ENCODE results near the gene LBHD2.
"Not testable (repeated sequence)": the region's sequence is repeated elsewhere in the genome, so short reads cannot be mapped to it uniquely, and the experiment has no call there.

The LBHD2 gene

DNA sequence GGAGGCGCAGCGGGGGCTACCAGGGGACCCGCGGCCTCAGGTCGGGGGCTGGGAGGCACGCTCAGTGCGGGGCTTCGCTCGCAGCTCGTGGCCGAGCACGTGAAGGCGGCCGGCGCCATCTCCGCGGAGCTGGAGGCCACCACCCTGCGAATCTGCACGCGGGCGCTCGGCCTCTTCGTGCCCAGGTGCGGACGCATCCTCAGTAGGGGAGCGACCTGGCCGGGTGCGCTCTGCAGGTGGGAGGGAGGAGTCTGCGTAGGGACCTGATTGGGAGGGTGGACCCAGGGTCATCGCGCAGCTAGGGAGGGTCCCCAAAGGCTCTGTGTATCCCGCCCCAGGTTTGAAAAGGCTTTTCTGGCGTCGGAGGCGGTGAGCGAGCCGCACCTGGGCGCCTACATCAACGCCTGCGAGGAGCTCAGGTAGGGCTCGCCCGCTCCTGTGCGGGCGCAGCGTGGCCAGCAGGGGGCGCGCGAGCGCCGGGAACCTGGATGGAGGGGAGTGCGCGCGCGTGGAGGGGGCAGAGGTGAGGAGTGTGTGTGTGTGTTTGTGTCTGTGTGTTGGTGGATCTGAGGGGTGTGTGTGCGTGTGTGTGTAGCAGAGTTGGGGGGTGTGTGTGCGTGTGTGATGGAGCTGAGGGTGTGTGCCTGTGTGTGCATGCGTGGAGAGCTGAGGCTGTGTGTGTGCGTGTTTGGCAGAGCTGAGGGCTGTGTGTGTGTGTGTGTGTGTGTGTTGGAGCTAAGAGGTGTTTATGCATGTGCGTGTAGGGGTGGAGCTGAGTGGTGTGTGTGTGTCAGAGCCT, 20.8 kb downstream of the LBHD2 start:
- peak; percentile 47 to 50 for DNase-seq (ENCODE audit: low read depth in 2 of 2)

GRCh38 chr14:103105580-103106150, 21.7 kb downstream of the LBHD2 start:
- no peak for DNase-seq (ENCODE audit: low read depth in 2 of 2)

- no peak for DNase-seq (ENCODE audit: low read depth in 2 of 2)
Observed at GRCh38 chr14:103107455-103107854, 23.4 kb downstream of the LBHD2 start.

DNA sequence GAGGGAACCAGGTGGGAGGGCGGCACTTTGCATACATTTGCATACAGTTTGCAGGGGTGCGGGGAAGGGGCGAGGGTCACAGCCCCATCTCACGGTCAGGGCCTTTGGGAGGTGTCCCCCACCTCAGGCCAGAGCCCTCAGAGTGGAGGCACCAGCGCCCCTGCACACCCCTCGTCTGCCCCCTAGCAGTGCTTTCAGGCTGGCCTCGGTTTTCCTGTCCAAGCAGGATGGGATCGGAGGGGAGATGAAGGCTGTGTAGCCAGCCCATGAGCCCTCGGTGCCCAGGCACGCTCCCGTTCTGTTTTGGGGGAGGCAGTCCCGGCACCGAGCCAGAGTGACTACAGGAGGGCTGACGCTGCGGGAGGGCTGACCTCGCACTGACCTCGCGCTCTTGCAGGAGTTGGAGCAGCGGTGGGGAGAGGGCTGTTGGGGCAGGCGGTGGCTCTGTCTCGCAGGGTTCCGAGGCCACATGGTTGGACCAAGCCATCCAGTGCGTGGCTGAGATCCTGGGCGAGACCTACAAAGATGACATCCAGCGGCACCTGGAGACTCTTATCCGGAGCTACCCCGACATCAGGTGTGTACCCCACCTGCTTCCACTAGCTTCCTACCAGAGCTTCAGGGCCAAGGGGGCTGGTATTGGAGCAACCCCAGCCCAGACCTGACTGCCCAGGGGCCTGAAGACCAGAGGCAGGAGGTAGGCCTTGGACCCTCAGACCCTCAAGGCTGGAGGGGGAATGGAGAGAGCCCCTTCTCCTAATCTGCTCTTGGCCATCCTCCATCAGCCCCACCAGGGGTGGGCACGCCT, 24.1 kb downstream of the LBHD2 start:
- no peak for DNase-seq (ENCODE audit: low read depth in 2 of 2)

DNA sequence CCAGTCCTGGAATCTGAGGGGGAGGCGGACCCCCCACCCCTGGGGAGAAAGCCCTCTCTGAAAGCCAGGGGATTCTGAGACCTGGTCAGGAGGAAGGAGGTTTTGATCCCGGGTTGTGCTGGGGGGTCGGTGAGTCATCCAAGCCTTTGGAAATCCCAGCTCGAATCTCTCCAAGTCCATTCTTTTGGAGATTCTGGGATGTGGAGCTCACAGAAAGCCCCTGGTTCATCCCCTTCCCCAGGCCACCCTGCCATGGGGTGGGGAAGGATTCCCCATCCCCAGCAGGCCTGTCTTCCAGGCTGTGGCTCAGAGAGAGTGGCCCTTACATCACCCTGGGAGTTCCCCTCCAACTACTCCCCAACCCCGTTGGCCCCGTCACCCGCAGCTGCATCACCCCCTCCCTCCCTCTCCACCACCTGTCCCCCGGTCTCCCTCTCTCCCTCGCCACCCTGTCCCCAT, 24.8 kb downstream of the LBHD2 start:
- no peak for DNase-seq (ENCODE audit: low read depth in 2 of 2)

DNA sequence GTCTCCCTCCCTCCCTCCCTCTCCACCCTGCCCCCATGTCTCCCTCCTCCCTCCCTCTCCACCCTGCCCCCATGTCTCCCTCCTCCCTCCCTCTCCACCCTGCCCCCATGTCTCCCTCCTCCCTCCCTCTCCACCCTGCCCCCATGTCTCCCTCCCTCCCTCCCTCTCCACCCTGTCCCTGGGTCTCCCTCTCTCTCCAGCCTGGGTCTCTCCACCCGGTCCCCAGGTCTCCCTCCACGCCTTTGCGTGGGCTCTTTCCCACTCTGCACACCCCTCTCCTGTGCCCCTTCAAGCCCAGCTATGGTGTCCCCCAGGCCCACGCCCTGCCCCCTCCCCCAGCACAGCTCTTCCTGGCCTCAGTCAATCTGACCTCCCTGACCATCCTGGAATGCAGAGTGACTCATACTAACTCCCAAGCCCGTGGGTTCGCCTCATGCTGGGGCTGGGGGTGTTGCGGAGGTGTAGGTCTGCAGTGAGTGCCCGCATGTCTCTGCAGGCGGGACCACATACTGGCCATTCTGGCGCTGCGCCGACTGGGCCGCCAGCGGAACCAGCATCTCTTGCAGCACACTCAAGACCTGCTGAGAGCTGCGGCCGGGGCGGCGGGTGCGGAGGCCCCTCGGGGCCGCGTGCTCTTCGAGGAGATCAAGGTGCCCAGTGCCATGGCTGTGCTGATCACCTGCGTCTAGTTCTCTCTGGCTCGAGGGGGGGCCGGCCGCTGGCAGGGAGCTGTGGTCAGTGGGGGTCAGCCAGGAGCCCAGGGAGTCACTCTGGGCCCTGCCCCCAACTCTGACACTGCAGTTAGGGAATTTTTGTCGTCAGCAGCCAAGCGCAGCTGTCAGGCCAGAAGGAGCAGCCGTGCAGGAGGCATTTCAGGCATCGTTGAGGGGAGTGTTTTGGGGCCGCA, 25.8 kb downstream of the LBHD2 start:
- no peak for DNase-seq (ENCODE audit: low read depth in 2 of 2)

- no peak for DNase-seq (ENCODE audit: low read depth in 2 of 2)
Observed at GRCh38 chr14:103110681-103111231, 26.7 kb downstream of the LBHD2 start.

GRCh38 chr14:103111232-103111868, 27.3 kb downstream of the LBHD2 start:
- DNase-seq (ENCODE audit: low read depth in 2 of 2), result no peak

DNA sequence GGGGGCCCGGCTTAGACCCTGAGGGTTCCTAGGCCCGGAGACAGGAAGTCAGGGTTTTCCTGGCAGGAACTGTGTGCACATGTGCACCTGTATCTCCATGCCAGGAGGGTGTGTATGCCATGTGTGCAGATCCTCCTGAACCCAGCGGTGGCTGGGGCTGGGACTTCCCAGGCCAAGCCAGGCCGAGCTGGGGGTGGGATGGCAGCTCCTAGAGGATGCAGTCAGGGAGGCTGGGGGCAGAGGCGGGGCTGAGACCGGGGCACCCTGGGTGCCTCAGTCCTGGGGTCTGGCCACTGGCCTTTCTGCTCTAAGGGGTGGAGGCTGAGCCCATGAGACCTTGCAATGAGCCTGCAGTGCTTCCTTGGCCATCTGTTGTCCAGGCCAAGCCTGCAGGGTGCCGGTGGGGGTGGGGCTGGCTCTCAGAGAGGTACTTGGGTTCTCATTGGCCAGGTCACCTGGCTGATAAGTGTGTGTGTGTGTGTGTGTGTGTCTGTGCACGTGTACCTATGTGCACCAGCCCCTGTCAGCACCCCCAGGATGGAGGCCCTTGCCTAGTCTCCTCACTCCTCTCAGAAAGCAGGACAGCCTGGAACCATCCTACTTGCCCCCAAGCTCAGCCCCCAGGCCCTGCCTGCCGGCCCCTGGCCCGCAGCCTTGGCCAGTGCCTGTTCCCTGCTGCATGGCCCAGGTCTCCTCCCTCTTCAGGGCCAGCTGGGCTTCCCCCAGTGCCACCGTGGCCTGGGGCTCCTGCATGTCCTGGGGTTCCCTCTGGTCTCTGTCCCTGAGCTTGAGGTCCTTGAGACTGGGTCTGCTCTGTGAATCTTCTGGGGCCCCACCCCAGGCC, 28.6 kb downstream of the LBHD2 start:
- DNase-seq (ENCODE audit: low read depth in 2 of 2), result no peak

DNA sequence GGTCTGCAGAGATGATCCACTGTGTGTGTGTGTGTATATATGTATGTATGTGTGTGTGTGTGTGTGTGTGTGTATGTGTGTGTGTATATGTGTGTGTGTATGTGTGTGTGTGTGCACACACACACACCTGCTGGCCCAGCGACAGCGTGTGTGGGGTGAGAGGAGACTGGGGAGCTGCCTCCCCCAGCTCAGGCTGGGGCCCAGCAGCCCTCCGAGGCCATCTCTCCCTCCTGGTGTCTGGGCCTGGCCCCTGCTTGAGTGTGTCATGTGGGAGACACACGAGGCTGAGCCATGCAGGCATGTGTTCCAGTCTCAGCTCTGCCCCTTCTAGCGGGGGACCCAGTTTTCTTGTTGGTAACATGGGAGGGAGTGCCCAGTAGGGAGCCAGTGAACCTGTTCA, 29.3 kb downstream of the LBHD2 start:
- no peak for DNase-seq (ENCODE audit: low read depth in 2 of 2)

GRCh38 chr14:103113774-103114173, 29.8 kb downstream of the LBHD2 start:
- no peak for DNase-seq (ENCODE audit: low read depth in 2 of 2)

DNA sequence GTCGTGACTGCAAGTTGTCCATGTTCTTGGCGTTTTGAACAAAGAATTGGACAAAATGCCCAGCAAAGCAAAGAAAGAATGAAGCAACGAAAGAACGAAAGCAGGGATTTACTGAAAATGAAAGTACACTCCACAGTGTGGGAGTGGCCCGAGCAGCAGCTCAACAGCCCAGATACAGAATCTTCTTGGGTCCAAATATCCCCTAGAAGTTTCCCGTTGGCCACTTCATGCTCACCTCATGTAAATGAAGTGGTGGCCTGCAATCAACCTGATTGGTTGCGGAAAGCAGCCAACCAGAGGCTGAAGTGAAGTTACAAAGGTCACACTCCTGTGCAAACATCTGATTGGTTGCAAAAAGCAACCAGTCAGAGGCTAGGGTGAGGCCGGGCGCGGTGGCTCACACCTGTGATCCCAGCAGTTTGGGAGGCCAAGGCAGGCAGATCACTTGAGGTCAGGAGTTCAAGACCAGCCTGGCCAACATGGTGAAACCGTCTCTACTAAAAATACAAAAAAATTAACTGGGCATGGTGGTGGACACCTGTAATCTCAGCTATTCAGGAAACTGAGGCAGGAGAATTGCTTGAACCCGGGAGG, 31.2 kb downstream of the LBHD2 start:
- not testable (repeated sequence) for DNase-seq (ENCODE audit: low read depth in 2 of 2)

DNA sequence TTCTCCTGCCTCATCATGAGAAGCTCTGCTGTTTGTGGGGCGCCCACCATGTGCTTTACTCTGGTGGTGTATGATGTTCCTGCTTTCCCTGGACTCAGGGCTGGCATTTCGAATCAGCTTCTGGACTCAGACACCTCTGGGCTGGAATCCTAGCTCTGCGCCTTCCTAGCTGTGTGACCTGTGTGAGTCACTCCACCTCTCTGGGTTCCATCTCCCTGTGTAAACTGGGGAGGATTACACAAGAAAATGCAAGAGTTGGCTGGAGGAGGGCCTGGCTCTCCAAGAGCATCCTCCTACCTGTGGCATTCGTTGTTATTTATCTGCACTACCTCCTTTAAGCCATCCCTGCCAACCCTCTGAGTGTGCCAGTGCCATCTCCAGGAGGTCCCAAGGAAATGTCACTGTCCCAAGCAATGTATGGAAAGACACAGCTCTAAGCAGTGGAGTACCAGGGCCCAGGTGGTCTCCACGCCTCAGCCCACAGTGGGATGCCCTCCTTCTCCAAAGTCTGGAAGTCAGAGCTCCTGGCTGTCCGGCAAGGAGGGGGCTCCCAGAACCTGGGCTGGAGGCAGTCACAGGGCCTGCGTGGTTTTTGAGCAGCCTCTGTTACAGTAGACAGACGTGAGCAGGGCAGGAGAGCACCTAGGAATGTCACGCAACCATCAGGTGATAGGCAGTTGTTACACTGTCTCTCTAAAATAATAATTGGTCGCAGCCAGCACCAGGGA, 32.0 kb downstream of the LBHD2 start:
- DNase-seq (ENCODE audit: low read depth in 2 of 2), result no peak

- no peak for DNase-seq (ENCODE audit: low read depth in 2 of 2)
Observed at GRCh38 chr14:103116636-103117035, 32.6 kb downstream of the LBHD2 start.

GRCh38 chr14:103117499-103117898, 33.5 kb downstream of the LBHD2 start:
- DNase-seq (ENCODE audit: low read depth in 2 of 2), result not testable (repeated sequence)

DNA sequence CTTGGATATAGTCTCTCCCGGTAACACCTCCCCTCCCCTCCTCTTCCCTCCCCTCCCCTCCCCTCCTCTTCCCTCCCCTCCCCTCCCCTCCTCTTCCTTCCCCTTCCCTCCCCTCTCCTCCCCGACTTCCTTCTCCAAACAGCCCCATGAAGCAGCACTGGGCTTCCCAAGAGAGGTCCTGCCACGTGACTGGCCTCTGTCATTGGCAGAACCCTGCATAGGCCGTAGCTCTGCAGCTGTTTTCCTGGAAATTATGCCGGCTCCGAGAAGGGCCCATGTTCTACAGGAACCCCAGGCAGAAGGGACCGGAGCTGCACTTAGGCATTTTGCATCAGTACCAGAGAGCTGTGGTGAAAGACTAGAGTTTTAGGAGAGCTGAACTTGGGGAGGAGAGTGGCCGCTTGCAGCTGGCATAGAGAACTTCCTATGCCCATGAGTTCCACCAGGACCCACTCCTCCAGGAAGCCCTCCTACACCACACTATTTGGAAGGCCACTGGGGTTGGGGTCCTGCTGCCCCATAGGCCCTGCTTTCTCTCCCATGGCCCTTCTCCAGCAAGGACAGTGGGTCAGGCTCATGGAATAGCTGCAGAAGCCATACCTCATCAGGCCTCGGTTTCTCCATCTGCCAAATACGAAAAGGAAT, 34.1 kb downstream of the LBHD2 start:
- DNase-seq (ENCODE audit: low read depth in 2 of 2), result no peak

DNA sequence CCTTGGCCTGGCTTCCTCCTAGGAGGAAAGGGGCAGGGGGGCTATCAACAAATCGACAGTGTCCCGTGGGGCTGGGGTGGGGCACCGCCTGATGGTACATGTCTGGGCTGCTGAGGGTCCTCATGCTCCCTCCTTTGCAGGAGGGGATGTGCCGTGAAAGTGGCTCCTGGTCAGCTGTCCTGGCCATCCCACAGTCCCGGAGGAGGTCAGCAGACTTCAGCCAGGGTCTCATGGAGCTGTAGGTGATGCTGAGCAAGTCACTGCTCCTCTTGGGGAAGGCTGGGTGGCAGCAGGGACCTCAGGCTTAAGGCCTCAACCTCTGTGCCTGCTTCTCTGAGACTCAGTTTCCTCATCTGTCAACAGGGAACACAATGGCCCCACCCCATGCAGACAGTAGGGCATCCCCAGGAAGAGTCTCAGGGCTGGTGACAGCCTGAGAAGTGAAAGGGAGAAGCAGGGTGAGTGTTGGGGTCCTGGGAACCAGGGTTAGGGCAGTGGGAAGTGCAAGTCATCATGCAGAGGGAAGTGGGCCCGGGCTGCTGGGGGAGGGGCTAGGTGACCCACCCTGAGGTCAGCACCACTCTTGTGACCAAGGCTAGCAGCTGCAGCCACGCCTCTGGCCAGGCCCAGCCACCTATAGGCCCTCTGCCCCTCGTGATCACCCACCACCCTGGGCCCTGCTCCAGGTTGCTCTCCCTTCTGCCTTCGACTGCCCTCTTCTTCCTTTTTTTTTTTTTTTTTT, 34.8 kb downstream of the LBHD2 start:
- no peak for DNase-seq (ENCODE audit: low read depth in 2 of 2)
